Epithelial cell of esophagus (primary cell): Measurements from ENCODE around the gene AMBRA1.

Experiments used
- DNase-seq: peaks from one replicate; pipeline ENCODE4 v3.0.0; 2010; ENCODE audit warnings: low read depth
- H3K4me3 ChIP-seq: 2 replicates; pipeline ENCODE4 v1.5.1; 2011; ENCODE audit warnings: mild to moderate bottlenecking, low read length, control low read depth
- CTCF ChIP-seq: IDR thresholded peaks from 2 replicates; pipeline ENCODE4 v1.5.1; 2011; ENCODE audit warnings: low read depth, mild to moderate bottlenecking, low read length, control low read depth, inconsistent platforms; ENCODE audit not compliant: insufficient read depth; ENCODE audit errors: missing control alignments

Gene AMBRA1

DNA sequence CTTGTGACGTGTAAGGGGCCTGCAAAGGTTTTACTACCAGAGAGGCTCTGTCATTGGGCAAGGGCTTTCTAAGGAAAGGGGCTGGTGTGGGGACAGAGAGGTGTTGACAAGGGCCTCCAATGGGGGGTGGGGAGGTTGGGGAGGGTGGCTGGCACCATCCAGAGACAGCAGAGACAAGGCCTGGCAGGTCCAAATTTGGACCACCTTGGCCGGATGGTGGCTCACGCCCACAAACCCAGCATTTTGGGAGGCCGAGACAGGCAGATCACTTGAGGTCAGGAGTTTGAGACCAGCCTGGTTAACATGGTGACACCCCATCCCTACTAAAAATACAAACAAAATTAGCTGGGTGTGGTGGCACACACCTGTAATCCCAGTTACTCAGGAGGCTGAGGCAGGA is 200.1 kb downstream of the AMBRA1 start:
- no peak overlapping the region for H3K4me3 ChIP-seq
- no peak for DNase-seq
- TF ChIP-seq CTCF: no peak

GRCh38 chr11:46393231-46393616 is 200.6 kb downstream of the AMBRA1 start:
- H3K4me3 ChIP-seq: no peak overlapping the region
- no peak for DNase-seq
- TF ChIP-seq CTCF: no peak

DNA sequence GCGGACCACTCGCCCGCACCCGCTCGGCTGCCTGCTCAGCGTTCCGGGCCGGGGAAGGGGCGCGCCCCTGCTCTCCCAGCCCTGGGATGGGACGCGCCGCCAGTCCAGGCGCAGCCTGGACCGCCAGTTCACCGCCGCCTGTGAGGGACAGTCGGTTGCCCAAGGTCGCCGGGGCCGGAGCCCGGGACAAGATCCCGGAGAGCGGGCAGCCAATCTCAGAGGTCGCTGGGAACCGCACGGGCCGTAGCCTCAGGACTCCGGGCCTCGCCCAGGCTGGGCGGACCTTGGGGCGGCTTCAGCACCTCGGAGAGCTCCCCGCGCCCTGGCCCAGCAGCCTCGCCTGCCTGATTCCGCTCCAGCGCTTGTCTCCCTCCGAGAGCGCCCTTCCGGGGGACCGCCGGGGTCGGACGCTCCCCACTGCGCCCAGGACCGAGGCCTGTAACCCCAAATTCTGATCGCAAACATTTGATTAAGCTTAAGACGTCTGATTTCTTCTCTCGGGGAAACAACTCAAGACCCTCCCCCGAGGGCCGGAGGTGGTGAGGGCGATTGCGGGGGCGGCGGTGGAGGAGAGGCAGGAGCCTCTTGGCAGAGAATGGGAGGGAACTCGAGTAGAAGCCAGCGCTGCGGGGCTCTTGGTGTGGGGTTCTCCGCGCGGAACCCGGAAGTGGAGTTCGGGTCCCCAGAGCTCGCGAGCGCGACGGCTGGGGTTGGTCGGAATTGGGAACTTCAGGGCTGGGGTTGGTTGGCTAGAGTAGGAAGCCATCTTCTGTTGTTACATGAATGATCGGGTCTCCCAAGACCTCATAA is 201.2 kb downstream of the AMBRA1 start:
- no peak for TF ChIP-seq CTCF
- peak overlapping the region; percentile 16 for H3K4me3 ChIP-seq
- DNase-seq: peak; percentile 81

DNA sequence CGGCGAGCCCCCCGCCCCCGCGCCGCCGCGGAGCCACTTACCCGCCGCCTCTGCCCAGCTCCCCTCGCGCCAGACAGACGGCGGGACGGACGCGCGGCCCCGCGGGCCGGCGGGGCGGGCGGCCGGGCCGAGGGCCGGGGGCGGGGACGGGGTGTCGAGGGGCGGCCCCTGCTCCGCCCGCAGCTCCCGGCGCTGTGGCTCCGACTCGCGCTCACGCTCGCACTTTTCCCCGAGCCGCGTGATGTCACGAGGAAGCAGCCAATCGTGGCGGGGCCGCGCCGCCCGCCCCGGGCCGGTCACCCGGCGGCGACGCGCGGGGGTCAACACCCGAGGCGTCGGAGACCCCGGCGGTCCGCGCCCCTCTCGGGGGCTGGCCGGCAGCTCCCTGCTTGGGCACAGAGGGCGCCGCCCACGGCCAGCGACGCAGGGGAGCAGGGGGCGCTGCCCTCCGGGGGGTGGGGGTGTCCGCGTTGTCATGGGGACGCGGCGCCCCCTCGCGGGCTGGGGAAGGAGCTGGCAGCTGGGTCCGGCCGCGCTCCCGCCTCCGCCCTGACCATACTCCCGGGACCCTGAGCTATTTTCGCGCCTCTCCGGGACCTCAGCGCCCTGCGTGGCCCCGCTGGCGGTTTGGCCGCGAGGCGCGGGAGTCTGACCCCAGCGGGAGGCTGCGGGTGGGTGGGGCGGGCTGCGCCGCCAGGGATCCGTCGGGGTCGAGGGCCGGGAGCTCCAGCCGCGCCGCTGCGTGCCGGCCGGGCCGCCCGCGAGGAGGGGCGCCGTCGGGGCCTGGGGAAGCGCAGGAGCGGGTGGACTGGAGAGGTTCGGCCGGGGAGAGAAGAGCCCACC is 202.0 kb downstream of the AMBRA1 start, which contains the start of gene CHRM4:
TSS of gene CHRM4 (minus strand) at position 199 of the 843 bp plus-strand sequence. CDS start 5,219 bp downstream, outside the sequence.
- DNase-seq: no peak
- H3K4me3 ChIP-seq: peak within 1 kb of the TSS; percentile 16
- no peak for TF ChIP-seq CTCF

DNA sequence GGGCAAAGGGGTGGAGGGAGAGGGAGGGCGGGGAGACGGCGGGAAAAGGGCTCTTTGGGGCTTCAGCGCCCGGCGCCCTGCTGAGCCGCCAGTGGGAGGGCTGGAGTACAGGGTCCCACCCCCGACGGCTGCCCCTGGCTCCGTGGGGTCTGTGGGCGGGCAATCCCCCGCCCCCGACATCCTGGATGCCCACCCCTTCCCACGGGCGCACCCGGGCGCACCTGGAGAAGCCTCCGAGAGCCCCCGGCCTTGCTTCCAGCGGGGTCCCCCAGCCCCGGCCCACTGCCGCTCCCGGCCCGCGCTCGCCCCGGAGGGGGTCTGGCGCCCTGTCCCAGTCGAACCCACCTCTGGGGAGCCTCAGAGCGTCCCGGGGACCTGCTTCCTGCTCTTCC is 202.6 kb downstream of the AMBRA1 start:
- H3K4me3 ChIP-seq: no peak overlapping the region
- no peak for TF ChIP-seq CTCF
- DNase-seq: no peak

GRCh38 chr11:46390331-46391171 is 203.3 kb downstream of the AMBRA1 start:
- no peak for TF ChIP-seq CTCF

More at GRCh38 chr11:46390331-46391171, 203.3 kb downstream of the AMBRA1 start:
- no peak overlapping the region for H3K4me3 ChIP-seq
- no peak for DNase-seq
